Left lung (tissue), 10 donors: ENCODE results near the gene MCM8. TPM values are rescaled to one million over a fixed set of nuclear protein-coding genes. Genes with fewer than 3 reads are reported as not detected.

Experiments used
- ATAC-seq: fragments of 200-7000 bp; cut with Tn5 transposase; one replicate; pipeline ENCODE4 v1.9.1; 2020; ENCODE audit warnings: moderate library complexity
- DNase-seq, 4 donors: peaks; one replicate each; pipeline ENCODE4 v3.0.0-alpha.2; 2013 to 2020
- H3K27ac ChIP-seq, 2 donors: fragments of 200-600 bp; sonication (generic) in 1 of 2; one replicate each; pipeline versions ENCODE4 v1.5.0 to v1.8.0; 2020 to 2021
- H3K27me3 ChIP-seq, 2 donors: fragments of 200-600 bp; sonication (generic) in 1 of 2; one replicate each; pipeline versions ENCODE4 v1.5.0 to v1.8.0; 2020 to 2021
- H3K36me3 ChIP-seq, 2 donors: fragments of 200-600 bp; sonication (generic) in 1 of 2; one replicate each; pipeline versions ENCODE4 v1.5.0 to v1.8.0; 2020 to 2021
- H3K4me1 ChIP-seq, 2 donors: fragments of 200-600 bp; one replicate each; pipeline ENCODE4 v1.8.0; 2021
- H3K4me3 ChIP-seq, 2 donors: fragments of 200-600 bp; sonication (generic) in 1 of 2; one replicate each; pipeline versions ENCODE4 v1.5.0 to v1.8.0; 2020 to 2021; ENCODE audit warnings: mild to moderate bottlenecking in 1 of 2
- H3K9me3 ChIP-seq, 2 donors: fragments of 200-600 bp; sonication (generic) in 1 of 2; one replicate each; pipeline versions ENCODE4 v1.5.0 to v1.8.0; 2020 to 2021
- intact Hi-C, 2 donors: fragments of 100-400 bp; cut with DNase I; formaldehyde crosslinking; loops; one replicate each; pipeline versions ENCODE4 v1.11.2 to v1.14.2; 2022
- polyA plus RNA-seq, 6 donors: library from polyadenylated mRNA; unstranded; fragments of 120-200 nt; gene quantifications; one replicate each; pipeline ENCODE4 v1.2.1, GENCODE V29; 2013; ENCODE audit not compliant: insufficient read length in 6 of 6
- total RNA-seq, 2 donors: library from RNA; stranded (reverse); fragmentation: NEBNext Ultra II Directional; extraction: Animal tissue kit (Norgen Biotek cat#: 25700); gene quantifications; one replicate each; pipeline ENCODE4 v1.2.1, GENCODE V29; 2021
- TF ChIP-seq, protein P1 (sequence below), 2 donors: fragments of 200-600 bp; sonication (generic) in 1 of 2; IDR thresholded peaks; one replicate each; pipeline versions ENCODE4 v1.5.0 to v1.8.0; 2021; ENCODE audit warnings: antibody characterized with exemption in 2 of 2
- donor health status: DM: no; HTN: yes; CAD: no.
- donor health status: DM: no; HTN: no; CAD: no.

Gene MCM8
- total and polyA plus RNA-seq, 8 donors, result 6.4 to 20.2 (median 15.3) TPM

DNA sequence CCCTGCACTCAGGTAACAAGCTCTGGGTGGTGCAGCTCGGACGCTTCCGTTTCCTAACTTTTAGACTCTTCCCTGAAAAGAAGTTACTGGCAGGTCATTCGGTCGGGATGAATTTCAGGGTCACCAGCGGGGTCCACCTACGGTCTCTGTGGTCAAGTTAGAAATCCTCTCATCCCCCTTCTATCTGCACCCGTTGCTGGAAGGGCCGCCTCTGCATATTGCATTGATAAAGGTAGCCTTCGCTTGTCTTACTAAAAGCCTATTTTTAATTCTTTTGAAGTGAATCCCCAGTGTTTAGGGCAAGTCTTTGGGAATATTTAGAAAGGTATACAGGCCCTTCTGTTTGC is 56.1 kb downstream of the MCM8 start:
- ATAC-seq, result no peak
- peaks cover 0 to 21% of the 10 kb centered on the region in 2 donors for H3K36me3 ChIP-seq
- peak overlapping the region; percentile 85 to 87 for H3K27ac ChIP-seq
- H3K4me3 ChIP-seq, result peak overlapping the region; percentile 68 to 78
- DNase-seq, result no peak
- no peaks in the 10 kb centered on the region for H3K9me3 ChIP-seq
- H3K27me3 ChIP-seq, result no peaks in the 10 kb centered on the region
- intact Hi-C loops, result no loop called here
- TF ChIP-seq, protein P1, sequence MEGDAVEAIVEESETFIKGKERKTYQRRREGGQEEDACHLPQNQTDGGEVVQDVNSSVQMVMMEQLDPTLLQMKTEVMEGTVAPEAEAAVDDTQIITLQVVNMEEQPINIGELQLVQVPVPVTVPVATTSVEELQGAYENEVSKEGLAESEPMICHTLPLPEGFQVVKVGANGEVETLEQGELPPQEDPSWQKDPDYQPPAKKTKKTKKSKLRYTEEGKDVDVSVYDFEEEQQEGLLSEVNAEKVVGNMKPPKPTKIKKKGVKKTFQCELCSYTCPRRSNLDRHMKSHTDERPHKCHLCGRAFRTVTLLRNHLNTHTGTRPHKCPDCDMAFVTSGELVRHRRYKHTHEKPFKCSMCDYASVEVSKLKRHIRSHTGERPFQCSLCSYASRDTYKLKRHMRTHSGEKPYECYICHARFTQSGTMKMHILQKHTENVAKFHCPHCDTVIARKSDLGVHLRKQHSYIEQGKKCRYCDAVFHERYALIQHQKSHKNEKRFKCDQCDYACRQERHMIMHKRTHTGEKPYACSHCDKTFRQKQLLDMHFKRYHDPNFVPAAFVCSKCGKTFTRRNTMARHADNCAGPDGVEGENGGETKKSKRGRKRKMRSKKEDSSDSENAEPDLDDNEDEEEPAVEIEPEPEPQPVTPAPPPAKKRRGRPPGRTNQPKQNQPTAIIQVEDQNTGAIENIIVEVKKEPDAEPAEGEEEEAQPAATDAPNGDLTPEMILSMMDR (IDR thresholded peaks at IDR 0.05), result no peak
- peaks cover 15 to 54% of the 10 kb centered on the region in 2 donors for H3K4me1 ChIP-seq

DNA sequence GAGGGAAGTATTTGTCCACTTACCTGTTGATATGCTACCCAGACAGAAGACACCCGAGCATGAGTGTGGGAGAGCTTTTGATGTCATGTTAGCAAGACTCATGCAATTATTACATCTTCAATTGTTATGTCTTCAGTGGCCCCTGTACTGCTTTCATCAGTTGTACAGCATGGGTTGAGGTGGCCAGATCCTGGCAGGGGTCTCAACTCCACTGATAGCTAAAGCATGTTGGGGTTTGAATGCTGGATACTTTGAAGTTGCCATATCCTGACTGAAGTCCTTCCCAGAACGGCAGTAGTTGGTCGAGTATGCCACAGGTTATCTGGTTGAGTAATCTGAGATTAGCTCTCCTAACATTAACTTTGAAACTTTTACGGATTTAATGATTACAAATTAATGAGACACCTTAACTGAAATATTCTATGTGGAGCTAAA is 56.7 kb downstream of the MCM8 start:
- TF ChIP-seq, protein P1 (IDR thresholded peaks at IDR 0.05), result no peak
- DNase-seq (no peak), ATAC-seq (no peak)
- Histone ChIP-seq H3K27ac (peak overlapping the region; percentile 85 to 87), H3K4me1 (peaks cover 15 to 54% of the 10 kb centered on the region in 2 donors), H3K36me3 (peaks cover 0 to 27% of the 10 kb centered on the region in 2 donors), H3K27me3 (no peaks in the 10 kb centered on the region), H3K4me3 (peak overlapping the region; percentile 68 to 78), H3K9me3 (no peaks in the 10 kb centered on the region)
- intact Hi-C loops, result no loop called here

DNA sequence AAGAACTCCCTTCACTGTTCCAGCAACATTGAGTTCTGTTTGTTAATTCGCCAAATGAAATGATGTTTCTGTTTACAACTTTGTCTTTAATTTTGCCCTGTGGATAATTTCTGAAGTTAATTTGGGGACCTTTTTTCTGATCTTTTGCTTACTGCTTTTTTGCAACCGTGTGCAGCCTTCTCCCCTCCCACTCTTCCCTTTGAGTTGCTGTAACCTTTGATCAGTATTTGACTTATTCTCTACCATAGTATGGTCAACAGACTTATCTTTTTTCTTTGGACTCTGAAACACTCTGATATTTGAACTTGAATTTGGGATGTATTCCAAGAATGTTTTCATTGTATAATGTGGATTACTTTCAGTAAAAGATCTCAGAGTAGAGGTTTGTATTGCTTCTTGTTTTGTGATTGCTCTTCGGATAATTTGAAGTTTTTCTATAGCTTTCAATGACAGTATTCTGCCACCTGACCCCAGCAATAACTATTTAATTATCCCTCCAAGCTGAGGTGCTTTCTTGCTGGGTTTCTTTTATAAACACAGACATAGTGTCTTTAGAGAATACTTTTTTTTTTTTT is 57.2 kb downstream of the MCM8 start:
- intact Hi-C loops, result no loop called here

DNA sequence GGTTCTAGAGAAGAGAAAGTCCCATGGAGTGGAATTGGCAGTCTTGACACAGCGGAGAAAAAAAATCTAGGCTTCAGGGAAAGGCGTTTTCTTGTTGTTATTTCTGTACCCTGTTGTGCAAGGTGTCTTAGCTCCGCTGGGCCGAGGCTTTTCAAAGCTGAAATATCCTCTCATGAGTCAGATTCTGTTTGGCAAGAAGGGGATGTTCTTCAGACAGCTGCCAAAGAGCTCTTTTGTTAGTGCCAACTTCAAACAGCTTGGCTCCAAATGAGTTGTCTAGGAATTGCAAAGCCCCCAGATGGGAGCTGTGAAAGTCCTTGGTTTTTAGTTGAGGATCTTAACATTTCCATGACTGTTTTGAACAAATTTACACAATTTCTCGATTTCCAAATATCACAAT is 57.8 kb downstream of the MCM8 start:
- Histone ChIP-seq H3K9me3 (no peaks in the 10 kb centered on the region), H3K27ac (peak overlapping the region; percentile 39 to 77), H3K4me3 (peak overlapping the region in 1 of 2 donors; percentile 68), H3K27me3 (no peaks in the 10 kb centered on the region), H3K4me1 (peaks cover 15 to 57% of the 10 kb centered on the region in 2 donors), H3K36me3 (peaks cover 0 to 38% of the 10 kb centered on the region in 2 donors)
- intact Hi-C loops, result no loop called here
- ATAC-seq (peak; percentile 48), DNase-seq (peak in 2 of 4 donors; percentile 33 to 61)
- TF ChIP-seq, protein P1 (IDR thresholded peaks at IDR 0.05), result no peak

More for the DNA sequence above, 57.2 kb downstream of the MCM8 start:
- TF ChIP-seq, protein P1 (IDR thresholded peaks at IDR 0.05), result no peak
- DNase-seq (no peak), ATAC-seq (no peak)
- Histone ChIP-seq H3K4me1 (peaks cover 15 to 54% of the 10 kb centered on the region in 2 donors), H3K36me3 (peaks cover 0 to 32% of the 10 kb centered on the region in 2 donors), H3K27ac (peak overlapping the region; percentile 77 to 87), H3K4me3 (peak overlapping the region; percentile 68 to 78), H3K9me3 (no peaks in the 10 kb centered on the region), H3K27me3 (no peaks in the 10 kb centered on the region)

DNA sequence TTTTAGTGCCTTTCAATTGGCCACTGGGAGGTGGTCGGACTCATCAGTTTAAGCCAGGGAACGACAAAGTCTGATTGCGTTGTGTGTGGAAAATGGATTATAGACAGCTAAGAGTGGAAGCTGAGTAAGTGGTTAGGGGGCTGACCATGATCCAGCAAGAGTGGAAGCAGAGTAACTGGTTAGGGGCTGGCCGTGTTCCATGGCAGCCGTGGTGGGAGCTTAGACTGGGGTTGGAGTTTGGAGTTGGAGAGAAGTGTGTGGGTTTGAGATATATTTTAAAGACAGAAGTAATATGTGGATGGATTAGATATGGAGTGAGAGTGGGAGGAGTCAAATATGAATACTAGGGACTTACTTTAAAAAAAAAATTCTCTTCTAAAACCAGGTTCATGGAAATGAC is 61.7 kb downstream of the MCM8 start:
- Histone ChIP-seq H3K27ac (no peak overlapping the region), H3K4me3 (no peak overlapping the region), H3K27me3 (no peaks in the 10 kb centered on the region), H3K4me1 (peaks cover 8 to 49% of the 10 kb centered on the region in 2 donors), H3K36me3 (peaks cover 0 to 66% of the 10 kb centered on the region in 2 donors), H3K9me3 (no peaks in the 10 kb centered on the region)
- ATAC-seq, result no peak
- intact Hi-C loops, result no loop called here
- TF ChIP-seq, protein P1 (IDR thresholded peaks at IDR 0.05), result no peak
- no peak for DNase-seq
